ENCODE results near the gene SASS6.

Gene SASS6

DNA sequence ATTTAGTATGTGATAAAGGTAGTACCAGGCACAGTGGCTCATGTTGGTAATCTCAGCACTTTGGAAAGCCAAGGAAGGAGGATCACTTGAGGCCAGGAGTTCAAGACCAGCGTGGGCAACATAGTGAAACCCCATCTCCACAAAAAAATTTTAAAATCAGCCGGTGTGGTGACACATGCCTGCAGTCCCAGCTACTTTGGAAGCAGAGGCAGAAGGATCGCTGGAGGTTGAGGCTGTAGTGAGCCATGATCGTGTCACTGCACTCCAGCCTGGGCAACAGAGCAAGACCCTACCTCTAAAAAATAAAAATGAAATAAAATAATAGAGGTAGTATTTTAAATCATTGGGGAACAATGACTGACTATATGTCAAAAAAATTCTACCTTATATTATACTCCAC is 17.2 kb downstream of the SASS6 start:
- no peak for DNase-seq (ENCODE audit: low read depth in 4 of 4, low spot score in 1 of 4)

DNA sequence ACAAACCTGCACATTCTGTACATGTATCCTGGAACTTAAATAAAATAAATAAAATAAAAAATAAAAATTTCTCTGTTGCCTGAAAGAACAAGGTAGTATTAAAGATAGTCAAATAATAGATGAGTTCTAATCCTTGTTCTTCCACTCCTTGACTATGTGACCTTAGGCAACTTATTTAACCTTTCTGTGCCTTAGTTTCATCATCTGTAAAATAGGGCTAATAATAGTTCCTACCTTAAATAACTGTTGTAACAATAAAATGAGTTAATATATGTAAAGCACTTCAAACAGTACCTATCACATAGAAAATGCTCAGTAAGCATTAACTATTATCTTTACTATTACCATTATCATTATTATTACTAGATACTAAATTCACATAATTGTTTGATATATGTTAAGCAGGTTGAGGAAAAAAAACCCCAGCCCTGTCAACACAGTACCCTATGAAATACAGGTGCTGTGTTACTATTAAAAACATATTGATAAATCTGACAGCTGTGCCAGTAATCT is 23.1 kb downstream of the SASS6 start:
- DNase-seq (ENCODE audit: low read depth in 4 of 4, low spot score in 1 of 4) = no peak

DNA sequence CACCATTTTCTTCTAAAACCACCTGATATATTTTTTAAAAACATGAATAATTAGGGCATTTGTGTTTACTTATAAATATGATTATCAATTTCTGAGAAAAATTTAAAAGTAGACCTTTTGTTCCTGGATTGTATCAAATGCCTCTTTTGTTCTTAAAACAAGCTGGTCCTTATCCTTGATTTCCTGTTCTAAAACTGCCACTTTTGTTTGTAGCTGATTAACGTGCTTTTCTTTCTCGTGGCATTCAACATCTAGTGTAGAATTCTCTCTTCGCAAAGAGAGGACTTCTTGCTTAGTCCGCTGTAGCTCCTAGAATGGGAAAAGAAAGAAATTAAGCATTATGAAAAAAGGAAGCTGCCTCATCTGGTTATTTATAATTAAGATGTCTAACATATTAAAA is 25.0 kb downstream of the SASS6 start:
- DNase-seq (ENCODE audit: low read depth in 4 of 4, low spot score in 1 of 4) = no peak

DNA sequence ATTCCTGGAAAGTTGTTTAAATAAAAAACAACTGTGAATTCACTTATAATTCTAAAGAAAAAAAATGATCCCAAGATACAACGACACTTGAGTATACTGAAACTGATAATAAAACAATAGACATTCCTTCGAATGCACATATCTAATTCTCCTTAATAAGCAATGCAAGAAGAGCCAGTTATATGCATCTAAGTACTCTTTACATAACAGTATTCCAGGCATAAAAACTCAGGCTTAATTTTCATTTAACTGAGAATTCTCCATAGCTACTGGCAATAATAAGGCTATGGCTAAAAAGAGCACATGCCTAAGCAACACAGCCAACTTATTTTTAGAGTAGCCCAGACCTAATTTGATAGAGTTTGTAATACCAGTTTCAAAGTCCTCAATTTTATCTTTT is 31.2 kb downstream of the SASS6 start:
- no peak for DNase-seq (ENCODE audit: low read depth in 4 of 4, low spot score in 1 of 4)

DNA sequence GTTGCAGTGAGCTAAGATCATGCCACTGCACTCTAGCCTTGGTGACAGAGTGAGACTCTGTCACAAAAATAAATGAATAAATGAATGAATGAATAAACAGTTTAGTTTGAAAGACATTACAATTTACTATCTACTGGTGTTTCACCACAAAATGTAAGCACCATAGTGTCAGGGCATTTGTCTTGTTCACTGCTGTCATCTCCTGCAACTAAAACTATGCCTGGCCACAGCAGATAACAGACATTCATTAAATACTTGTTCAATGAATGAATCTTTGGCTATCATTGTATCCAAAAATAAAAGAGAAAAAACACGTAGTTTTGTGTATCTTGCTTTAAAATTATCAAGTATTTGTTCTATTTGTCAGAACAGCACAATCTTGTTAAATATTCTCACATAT is 32.5 kb downstream of the SASS6 start:
- no peak for DNase-seq (ENCODE audit: low read depth in 4 of 4, low spot score in 1 of 4)

DNA sequence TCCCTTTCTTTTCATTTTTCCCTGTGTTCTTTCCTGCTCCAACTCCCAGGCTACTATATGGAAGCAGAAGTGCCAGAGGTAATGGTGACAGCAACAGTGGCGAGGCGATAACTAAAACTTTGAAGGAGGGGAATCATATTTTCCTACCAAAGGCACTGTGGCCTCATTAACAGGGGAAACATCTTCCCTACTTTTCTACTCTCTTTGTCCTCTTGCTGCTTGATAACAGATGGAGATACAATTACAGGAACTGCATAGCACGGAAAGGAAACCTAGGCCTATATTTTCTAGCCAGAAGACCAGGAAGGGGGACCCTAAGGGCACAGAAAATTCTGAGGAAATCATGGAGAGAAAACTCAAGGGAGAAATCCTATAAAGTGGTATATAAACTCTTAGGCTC is 42.3 kb downstream of the SASS6 start:
- DNase-seq (ENCODE audit: low read depth in 4 of 4, low spot score in 1 of 4) = no peak

DNA sequence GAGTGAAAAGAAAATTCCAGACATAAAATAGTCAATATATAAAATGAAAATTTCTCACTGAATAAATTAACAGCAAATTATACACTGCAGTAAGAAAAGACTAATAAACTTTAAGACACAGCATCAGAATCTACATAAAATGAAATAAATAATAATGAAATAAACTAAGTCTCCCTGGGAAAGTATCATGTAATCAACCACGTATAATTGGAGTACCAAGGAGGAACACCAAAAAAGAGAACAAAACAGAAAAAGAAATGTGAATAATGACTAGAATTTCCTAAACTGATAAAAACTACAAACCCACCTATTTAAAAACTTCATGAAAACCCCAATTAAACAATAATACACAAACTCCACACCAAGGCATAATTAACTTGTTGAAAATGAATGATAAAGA is 43.6 kb downstream of the SASS6 start:
- no peak for DNase-seq (ENCODE audit: low read depth in 4 of 4, low spot score in 1 of 4)

DNA sequence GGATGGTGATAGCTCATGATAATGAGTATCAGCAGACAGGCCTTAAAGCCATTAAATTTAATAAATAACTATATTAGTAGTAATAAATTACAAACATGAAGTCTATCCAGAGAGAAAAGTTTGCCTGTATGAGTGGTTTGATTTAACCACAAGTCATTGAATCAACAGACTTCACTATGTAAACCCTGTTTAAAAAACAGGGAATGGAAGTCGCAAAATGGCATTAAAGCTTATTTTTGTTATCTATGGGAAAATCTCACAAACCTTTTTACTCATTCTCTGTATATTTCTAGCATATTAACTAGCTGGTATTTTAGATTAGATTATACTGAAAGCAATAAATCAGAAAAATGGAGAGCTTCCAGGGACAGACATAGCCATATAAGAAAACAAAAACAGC is 45.3 kb downstream of the SASS6 start:
- DNase-seq (ENCODE audit: low read depth in 4 of 4, low spot score in 1 of 4) = no peak

DNA sequence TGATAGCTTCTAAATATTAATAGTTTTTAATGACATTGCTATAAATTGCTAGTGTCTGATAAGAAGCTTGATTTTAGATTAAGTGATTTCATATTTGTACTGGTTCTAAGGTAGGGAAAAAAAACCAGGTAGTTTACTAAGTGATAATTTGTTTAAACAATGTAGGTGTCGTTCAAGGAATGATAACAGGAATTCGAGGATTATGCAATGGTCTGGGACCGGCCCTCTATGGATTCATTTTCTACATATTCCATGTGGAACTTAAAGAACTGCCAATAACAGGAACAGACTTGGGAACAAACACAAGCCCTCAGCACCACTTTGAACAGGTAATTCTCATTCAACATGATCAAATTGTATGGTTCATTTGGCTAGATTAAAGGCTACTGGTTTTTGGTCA is 52.4 kb downstream of the SASS6 start:
- no peak for DNase-seq (ENCODE audit: low read depth in 4 of 4, low spot score in 1 of 4)

DNA sequence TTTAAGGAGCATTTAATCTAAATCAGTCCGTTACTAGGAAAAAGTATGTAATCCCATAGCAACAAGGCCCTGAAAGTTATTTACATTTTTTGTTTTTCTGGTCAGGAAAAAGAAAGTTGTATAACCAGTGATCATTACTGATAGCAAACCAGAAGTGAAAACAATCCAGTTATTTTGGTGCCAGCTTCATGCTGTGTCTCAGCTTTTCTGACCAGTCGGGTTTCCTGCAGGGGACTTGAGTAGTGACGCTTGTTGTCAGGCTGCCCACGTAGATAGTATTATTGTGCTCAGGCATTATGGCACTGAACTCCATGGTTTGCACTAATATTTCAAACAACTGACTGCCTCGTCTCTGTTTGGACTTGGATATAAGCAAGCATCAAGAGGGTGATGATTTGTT is 55.2 kb downstream of the SASS6 start:
- no peak for DNase-seq (ENCODE audit: low read depth in 4 of 4, low spot score in 1 of 4)

DNA sequence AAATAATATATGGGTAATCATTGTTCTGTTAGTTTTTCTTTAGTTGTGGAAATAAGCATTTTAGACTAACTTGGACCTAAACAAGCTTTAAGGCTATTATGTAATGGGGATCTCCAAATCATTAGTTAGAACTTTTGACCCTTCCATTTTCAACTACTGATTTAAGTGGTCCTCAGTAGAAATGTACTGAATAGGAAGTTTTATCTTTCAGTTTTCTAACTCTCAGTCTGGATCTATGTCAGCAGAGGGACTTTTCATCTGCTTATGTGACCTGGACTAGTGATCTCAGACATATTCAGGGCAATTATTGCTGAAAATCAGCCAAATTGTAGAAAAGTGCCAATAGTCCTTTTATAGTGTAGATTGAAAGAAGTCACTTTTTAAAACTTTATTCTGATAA is 56.0 kb downstream of the SASS6 start:
- DNase-seq (ENCODE audit: low read depth in 4 of 4, low spot score in 1 of 4) = no peak

DNA sequence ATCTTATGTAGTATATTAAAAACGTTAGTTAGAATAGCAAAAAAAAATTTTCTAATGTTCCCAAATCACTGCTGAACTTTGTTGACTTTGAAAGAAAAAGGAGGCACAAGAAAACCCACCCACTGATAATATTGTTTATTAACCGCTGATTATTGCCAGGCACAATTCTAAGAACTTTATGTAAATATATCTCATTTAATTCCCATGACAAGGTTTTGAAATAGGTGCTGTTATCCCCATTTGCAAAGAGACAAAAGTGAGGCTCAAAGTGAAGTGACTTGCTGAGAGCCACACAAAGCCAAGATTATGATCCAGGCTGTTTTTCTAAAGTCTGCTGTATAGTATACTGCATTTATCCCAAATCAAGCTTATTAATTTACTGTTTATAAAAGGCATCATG is 56.4 kb downstream of the SASS6 start:
- no peak for DNase-seq (ENCODE audit: low read depth in 4 of 4, low spot score in 1 of 4)

DNA sequence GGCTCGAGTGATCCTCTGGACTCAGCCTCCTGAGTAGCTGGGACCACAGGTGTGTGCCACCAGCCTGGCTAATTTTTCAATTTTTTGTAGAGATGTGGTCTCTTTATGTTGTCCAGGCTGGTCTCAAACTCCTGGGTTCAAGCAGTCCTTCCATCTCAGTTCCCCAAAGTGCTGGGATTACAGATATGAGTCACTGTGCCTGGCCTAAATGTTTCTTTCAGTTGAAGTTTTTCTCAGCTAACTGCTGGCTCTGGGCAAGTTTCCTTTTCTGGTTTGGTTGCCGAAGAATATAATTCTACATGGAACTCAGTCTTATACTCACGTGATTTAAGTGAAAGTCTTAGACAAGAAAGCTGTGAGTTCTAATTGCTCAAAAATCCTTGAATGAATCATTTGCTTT is 57.0 kb downstream of the SASS6 start:
- DNase-seq (ENCODE audit: low read depth in 4 of 4, low spot score in 1 of 4) = no peak

DNA sequence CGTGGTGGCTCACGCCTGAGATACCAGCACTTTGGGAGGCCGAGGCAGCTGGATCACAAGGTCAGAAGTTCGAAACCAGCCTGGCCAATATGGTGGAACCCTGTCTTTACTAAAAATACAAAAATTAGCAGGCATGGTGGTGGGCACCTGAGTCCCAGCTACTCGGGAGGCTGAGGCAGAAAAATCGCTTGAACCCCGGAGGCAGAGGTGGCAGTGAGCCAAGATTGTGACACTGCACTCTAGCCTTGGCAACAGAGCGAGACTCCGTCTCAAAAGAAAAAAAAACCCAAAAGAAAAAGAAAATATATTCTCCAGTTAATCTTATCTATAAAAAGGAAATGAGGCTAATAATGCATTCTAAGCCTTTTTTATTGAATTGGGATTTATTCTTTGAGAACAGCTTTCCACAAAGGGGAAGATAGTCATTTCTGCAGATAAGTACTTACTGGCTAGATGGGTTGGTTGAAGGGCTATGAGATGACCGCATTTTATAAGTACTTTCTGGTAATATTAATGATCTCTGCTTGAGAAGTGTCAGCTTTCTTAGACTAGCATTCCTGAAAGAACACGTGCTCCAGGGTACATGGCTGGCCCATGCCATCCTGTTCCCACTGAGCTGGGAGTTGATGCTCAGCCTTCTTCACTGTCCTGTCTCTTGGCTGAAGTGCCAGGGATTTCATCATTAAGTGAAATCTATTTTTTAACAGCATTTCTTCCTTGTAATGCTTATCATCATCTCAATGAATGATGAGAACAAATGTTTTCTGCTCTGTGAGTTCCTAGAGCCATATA is 57.9 kb downstream of the SASS6 start:
- DNase-seq (ENCODE audit: low read depth in 4 of 4, low spot score in 1 of 4) = no peak

DNA sequence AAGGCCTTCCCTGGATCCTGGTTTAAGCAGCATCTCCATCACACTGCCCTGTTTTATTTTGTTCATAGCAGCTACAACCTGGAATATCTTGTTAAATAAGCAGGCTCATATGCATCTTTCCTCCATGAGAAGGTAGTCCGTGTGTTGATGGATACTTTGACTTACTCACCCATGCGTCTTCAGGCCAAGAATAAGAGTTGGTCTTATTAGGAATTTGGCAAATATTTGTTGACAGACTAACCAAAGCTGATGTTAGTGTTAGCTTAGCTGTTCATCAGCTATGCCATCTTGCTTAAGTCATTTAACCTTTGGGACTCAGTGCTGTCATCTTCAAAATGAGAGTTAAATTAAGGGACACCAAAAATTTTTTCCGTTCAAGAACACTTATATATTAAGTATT is 59.2 kb downstream of the SASS6 start:
- no peak for DNase-seq (ENCODE audit: low read depth in 4 of 4, low spot score in 1 of 4)

DNA sequence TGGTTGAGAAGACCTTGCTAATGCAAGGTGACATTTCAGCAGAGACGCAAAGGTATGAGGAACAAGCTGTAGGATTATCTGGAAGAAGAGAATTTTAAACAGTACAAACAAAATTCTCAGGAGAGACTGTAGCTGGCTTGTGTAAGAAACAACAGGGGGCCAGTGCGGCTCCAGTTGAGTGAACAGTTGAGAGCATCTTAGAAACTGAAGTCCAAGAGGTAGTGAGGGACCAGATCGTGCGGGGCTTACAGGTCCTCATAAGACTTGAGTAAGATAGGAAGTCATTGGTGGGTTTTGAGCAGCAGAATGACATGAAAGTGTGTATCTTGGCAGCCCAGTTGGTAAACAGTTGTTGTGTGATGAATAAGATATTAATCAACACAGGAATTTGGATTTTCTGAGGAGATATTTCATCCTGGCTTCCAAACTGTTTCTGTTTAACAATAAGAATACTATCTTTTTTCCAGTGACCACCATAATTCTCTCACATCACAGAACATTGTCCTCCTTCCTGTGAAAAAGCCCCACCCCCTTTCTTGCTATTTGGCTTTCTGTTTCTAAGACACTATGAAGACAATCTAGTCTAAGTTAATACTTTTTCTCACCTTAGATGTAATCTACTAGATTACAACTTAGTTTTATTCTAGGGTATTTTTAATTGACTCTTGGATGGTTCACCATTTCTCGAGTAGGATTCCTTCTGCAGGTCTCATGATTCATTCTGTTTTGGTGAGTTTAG is 62.4 kb downstream of the SASS6 start:
- DNase-seq (ENCODE audit: low read depth in 4 of 4, low spot score in 1 of 4) = no peak

DNA sequence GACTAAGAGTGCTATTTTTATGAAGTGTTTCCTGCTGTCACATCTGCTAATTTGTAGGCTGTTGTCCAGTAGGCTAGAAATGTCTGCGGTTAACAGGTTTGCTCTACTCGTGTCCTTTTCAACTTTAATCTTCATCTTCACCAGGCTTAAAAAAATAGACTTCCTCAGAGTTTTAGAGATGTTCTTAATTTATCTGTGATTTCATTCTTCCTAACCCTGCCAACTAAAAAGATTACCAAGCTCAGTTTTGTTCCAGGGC is 66.8 kb downstream of the SASS6 start:
- no peak for DNase-seq (ENCODE audit: low read depth in 4 of 4, low spot score in 1 of 4)

DNA sequence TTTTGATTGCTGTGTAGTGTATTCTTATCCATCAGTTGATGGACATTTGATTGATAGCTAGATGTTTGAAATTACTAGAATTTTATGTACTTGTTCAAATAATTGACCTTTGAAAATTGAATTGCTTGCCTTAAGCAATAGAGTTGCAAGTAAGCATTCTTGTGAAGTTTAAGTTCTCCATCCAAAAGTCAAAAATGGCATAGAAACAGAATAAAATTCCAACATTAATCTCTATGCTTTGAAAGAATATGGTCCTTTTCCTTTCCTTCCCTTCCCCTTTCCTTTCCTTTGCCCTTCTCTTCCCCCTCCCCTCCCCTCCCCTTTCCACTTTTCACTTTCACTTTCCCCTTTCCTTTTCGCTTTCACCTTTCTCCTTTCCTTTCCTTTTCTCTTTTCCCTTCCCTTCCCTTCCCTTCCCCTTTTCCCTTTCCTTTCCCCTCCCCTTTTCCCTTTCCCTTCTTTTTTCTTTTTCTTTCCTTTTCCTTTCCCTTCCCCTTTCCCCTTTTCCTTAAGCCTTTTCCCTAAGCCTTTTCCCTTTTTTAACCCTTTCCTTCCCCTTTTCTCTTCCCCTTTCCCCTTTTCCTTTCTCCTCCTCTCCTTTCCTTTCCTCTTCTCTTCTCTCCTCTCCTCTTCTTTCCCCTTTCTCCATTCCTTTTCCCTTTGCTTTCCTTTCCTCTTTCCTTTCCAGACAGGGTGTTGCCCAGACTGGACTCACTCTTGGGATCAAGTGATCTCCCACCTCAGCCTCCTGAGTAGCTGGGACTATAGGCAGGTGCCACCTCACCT is 67.4 kb downstream of the SASS6 start:
- DNase-seq (ENCODE audit: low read depth in 4 of 4, low spot score in 1 of 4) = no peak

DNA sequence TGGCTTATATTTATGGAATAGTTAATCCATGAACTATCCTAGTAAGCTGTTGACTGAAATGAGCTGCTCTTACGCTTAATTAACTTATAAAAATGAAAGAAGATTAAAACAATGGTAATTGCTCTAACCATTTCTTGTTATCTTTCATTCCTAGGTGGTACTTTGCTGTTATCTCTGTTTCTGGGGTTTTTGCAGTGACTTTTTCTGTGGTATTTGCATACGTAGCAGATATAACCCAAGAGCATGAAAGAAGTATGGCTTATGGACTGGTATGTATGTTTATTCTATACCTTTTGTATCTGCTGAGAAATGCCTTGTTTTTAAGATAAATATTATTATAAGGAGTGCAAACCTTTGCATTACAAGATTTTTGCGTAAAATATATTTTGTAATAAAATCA is 71.0 kb downstream of the SASS6 start:
- DNase-seq (ENCODE audit: low read depth in 4 of 4, low spot score in 1 of 4) = no peak

DNA sequence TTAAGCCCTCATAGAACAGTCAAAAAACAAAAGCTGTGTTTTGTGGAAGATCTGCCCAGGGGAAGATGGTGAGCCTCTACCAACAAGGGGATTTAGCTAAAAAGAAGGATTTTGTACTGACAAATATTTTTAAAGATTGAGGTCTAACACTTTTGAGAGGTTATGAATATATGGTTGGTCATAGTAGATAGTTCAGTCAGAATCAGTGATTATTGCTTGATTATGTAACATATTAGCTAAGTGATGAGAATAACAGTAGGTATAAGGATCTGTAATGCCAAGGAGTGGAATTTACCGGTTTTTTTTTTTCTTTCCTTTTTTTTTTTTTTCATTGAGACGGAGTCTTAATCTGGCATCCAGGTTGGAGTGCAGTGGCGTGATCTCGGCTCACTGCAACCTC is 79.0 kb downstream of the SASS6 start:
- no peak for DNase-seq (ENCODE audit: low read depth in 4 of 4, low spot score in 1 of 4)

DNA sequence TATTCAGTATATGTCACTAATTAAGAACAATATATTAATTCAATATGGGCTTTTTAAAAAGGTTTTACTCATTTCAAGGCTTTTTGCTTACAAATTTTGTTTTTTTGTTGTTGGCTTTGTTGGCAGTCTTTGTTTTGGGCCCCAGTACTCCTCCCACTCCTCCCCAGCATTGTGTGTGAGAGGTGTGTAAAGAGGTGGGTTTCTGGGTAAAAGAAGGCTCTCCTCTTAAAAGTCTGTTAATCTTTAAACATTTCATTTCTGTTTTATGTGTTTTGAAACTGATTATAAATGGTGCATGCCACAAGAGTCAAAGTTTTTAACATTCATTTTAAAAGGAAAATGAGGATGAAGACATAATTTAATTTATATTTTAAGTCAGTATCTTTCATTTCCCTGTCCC is 79.6 kb downstream of the SASS6 start:
- DNase-seq (ENCODE audit: low read depth in 4 of 4, low spot score in 1 of 4) = no peak

DNA sequence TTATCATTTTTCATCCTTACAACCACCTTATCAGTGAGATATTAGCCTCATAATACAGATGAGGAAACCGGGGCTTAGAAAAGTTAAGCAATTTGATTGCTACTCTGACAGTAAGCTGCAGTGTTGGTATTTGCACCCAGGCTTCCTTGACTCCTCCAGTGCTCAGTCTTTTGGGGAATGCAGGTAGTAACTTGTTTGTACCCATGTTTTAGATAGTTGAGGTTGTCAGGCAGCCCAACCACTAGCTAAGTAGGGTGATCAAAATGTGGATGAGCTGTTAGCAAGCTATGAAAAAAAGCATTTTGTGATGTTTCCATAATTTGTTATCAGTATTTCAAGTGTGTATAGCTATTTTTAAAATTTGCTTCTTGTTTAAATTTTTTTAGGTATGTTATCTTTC is 80.8 kb downstream of the SASS6 start:
- no peak for DNase-seq (ENCODE audit: low read depth in 4 of 4, low spot score in 1 of 4)
